Heart right ventricle (tissue), 16 donors: ENCODE data around the gene MARCHF4. TPM values are rescaled to one million over a fixed set of nuclear protein-coding genes. Genes with fewer than 3 reads are reported as not detected.

Experiments
- ATAC-seq, 8 donors: fragments of 200-7000 bp; cut with Tn5 transposase; one replicate each; pipeline ENCODE4 v1.9.1; 2020; ENCODE audit warnings: mild to moderate bottlenecking in 8 of 8, moderate library complexity in 8 of 8, moderate number of reproducible peaks in 1 of 8
- DNase-seq, 2 donors: peaks; one replicate each; pipeline ENCODE4 v3.0.0-alpha.2; 2020
- H3K27ac ChIP-seq, 10 donors: fragments of 200-600 bp; sonication (generic) in 2 of 10; one replicate each; pipeline versions ENCODE4 v1.5.0 to v1.8.0; 2020 to 2022; ENCODE audit warnings: mild to moderate bottlenecking in 3 of 10
- H3K27me3 ChIP-seq, 7 donors: fragments of 200-600 bp; one replicate each; pipeline ENCODE4 v1.8.0; 2021 to 2022; ENCODE audit warnings: mild to moderate bottlenecking in 2 of 7
- H3K36me3 ChIP-seq, 9 donors: fragments of 200-600 bp; sonication (generic) in 1 of 9; one replicate each; pipeline versions ENCODE4 v1.5.0 to v1.8.0; 2020 to 2022; ENCODE audit warnings: mild to moderate bottlenecking in 2 of 9
- H3K4me1 ChIP-seq, 9 donors: fragments of 200-600 bp; sonication (generic) in 1 of 9; one replicate each; pipeline versions ENCODE4 v1.5.0 to v1.8.0; 2020 to 2022; ENCODE audit warnings: mild to moderate bottlenecking in 4 of 9
- H3K4me3 ChIP-seq, 10 donors: fragments of 200-600 bp; sonication (generic) in 2 of 10; one replicate each; pipeline versions ENCODE4 v1.5.0 to v1.8.0; 2020 to 2022; ENCODE audit warnings: mild to moderate bottlenecking in 7 of 10, moderate library complexity in 2 of 10
- H3K9me3 ChIP-seq, 11 donors: fragments of 200-600 bp in 10 of 11; sonication (generic) in 2 of 11; one replicate each; pipeline versions ENCODE4 v1.5.0 to v1.8.0; 2013 to 2022; ENCODE audit warnings: mild to moderate bottlenecking in 2 of 11, control low read depth in 1 of 11, moderate library complexity in 1 of 11
- WGBS, 2 donors: extraction: QIAGEN DNeasy Blood & Tissue Kit; methylation state at CpG; one replicate each; pipeline ENCODE4 v1.1.7; 2013; ENCODE audit warnings: inconsistent platforms in 1 of 2; 5-methylcytosine and 5-hydroxymethylcytosine counted together
- intact Hi-C, 10 donors: fragments of 100-400 bp; cut with DNase I; formaldehyde crosslinking; loops; one replicate each; pipeline versions ENCODE4 v1.11.1 to v1.14.2; 2022
- polyA plus RNA-seq, 2 donors: library from polyadenylated mRNA; stranded (reverse); fragments of 200-250 nt; gene quantifications; one replicate each; pipeline ENCODE4 v1.2.3, GENCODE V29; 2013
- total RNA-seq, 10 donors: library from RNA; stranded (reverse); fragmentation: NEBNext Ultra II Directional in 3 of 10; extraction: Animal tissue kit (Norgen Biotek cat#: 25700) in 3 of 10; gene quantifications; one replicate each; pipeline versions ENCODE4 v1.2.1 to v1.2.4, GENCODE V29; 2021 to 2023
- TF ChIP-seq, protein P1 (sequence below), 9 donors: fragments of 200-600 bp; sonication (generic) in 2 of 9; IDR thresholded peaks; one replicate each; pipeline versions ENCODE4 v1.5.0 to v1.8.0; 2021 to 2022; ENCODE audit warnings: antibody characterized with exemption in 9 of 9, mild to moderate bottlenecking in 5 of 9, moderate library complexity in 1 of 9
- donor health status: Arrhythmogenic right ventricular cardiomyopathy.
- donor health status: ischemic (EF 13 %, LVEDD 7.1; RV severe dilation, severe dysfunction).
- donor health status: healthy with polysubstance abuse.
- donor health status: DM: no; HTN: yes; CAD: no.
- donor health status: DM: no; HTN: no; CAD: no.
- donor health status: ischemic (EF 25% LVEDD 6.9; RV normal size, moderate dysfunction).
- donor health status: ischemic (EF 25% LVEDD 5.7; RV mildly dilated, moderate dysfunction).
- donor health status: healthy.
- donor health status: DM: yes; HTN: yes; CAD: no.
- donor health status: Ischemic cardiomyopathy.
- donor health status: ischemic (EF 35%, LVEDD 5.7; RV mildly dilated, moderate dysfunction).
- donor health status: nonischemic (EF 11% LVEDD 7.7; RV severe dilation, severe dysfunction).
- donor health status: DM: yes; HTN: yes; CAD: no.
- donor health status: PGD.
- donor health status: ischemic (EF 29% LVEDD 5.4; RV normal size, mild dysfunction).
- donor health status: nonischemic (EF 23%, LVEDD 6.1; RV moderate dilation, normal function).

Gene MARCHF4
- total and polyA plus RNA-seq, 12 donors: 0.01 to 0.40 (median 0.08) TPM; not detected in 8

DNA sequence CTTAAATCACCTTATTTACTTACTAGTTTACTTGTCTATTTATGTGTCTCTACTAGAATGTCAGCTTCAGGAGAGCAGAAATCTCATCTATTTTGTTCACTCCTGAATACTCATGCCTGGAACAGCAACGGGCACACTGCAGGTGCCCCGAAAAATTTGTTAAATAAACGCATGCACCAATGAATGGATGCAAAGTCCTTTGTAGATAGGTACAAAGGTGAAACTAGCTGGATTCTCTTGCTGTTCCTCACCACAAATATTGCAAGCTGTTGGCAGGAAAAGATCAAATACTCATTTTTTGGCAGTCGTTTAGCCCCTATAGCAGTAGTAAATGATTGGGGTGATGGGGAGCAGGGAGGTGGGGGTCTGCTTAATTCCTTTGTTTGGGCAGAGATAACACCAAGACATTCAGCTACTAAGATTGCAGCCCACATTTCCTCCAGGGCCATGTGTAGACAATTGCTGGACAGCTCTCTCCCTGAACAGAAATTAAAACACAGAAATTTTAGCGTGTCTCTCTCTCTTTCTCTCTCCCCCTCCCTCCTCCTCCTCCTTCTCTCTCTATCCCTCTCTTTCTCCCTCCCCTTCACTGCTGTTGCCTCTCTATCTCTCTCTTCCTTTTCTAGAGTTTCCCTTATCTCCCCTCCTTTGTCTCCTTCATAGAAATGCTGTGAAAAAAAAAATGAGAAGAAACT lies 5.4 kb downstream of the MARCHF4 start:
- peaks cover 8 to 76% (median 58%) of the 10 kb centered on the region in 7 donors for H3K27me3 ChIP-seq

DNA sequence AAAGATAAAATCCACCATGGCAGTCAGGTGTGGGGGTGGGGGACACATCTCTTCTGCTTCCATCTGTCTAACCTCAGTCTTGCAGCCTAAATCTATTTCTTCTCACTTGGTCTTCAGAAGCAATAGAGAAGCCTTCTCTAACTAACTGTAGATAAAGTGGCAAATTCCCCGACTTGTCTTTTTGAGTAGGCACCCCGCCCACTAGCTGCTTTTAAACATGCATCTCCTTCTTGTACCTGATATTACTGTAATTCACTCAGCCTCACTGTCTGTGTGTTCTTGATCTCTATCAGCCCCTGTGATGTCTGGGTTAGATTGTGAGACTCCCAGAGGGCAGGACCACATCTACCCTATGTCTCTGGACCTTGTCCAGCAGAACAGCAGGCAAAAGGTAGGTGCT lies 6.8 kb downstream of the MARCHF4 start:
- no peak for ATAC-seq
- no peaks in the 10 kb centered on the region for H3K9me3 ChIP-seq
- no peak for DNase-seq
- TF ChIP-seq, protein P1, sequence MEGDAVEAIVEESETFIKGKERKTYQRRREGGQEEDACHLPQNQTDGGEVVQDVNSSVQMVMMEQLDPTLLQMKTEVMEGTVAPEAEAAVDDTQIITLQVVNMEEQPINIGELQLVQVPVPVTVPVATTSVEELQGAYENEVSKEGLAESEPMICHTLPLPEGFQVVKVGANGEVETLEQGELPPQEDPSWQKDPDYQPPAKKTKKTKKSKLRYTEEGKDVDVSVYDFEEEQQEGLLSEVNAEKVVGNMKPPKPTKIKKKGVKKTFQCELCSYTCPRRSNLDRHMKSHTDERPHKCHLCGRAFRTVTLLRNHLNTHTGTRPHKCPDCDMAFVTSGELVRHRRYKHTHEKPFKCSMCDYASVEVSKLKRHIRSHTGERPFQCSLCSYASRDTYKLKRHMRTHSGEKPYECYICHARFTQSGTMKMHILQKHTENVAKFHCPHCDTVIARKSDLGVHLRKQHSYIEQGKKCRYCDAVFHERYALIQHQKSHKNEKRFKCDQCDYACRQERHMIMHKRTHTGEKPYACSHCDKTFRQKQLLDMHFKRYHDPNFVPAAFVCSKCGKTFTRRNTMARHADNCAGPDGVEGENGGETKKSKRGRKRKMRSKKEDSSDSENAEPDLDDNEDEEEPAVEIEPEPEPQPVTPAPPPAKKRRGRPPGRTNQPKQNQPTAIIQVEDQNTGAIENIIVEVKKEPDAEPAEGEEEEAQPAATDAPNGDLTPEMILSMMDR (IDR thresholded peaks at IDR 0.05): no peak
- no peak overlapping the region for H3K4me3 ChIP-seq
- H3K27ac ChIP-seq: no peak overlapping the region
- peaks cover 0 to 62% (median 54%) of the 10 kb centered on the region in 7 donors for H3K27me3 ChIP-seq
- WGBS, 2 donors: 88 to 93% methylated on average over 2 of the region's 2 CpGs
- H3K36me3 ChIP-seq: no peaks in the 10 kb centered on the region
- intact Hi-C loops: no loop called here
- no peaks in the 10 kb centered on the region for H3K4me1 ChIP-seq

More for the DNA sequence above, 5.4 kb downstream of the MARCHF4 start:
- H3K4me3 ChIP-seq: no peak overlapping the region
- 49 to 51% methylated on average over 5 of the region's 5 CpGs for WGBS, 2 donors
- intact Hi-C loops: no loop called here
- H3K36me3 ChIP-seq: no peaks in the 10 kb centered on the region
- no peak for DNase-seq
- H3K4me1 ChIP-seq: peaks cover 0 to 9% (median 8%) of the 10 kb centered on the region in 9 donors
- H3K9me3 ChIP-seq: no peaks in the 10 kb centered on the region
- TF ChIP-seq, protein P1 (IDR thresholded peaks at IDR 0.05): no peak
- no peak overlapping the region for H3K27ac ChIP-seq
- no peak for ATAC-seq

DNA sequence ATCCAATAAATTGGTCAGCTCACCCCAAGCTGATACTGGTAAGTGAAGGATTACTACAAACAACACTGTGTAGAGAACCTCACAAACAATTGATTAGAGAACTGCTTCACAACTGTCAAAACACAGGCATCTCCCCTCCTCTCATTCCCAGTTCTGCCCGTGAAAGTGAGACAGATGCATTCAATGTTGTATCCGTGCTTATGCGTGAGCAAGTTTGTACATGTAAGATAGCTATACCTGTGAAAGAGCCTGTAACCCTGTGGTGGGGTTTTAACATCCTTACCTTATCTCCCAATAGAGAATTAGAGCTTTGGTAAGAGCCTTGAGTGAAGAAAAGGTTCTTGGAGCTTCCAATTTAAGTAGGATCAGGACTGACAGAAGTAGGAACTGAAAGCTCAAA lies 9.1 kb downstream of the MARCHF4 start:
- no peak for ATAC-seq
- Histone ChIP-seq H3K4me3 (no peak overlapping the region), H3K27ac (no peak overlapping the region), H3K9me3 (no peaks in the 10 kb centered on the region), H3K4me1 (no peaks in the 10 kb centered on the region), H3K36me3 (no peaks in the 10 kb centered on the region), H3K27me3 (peaks cover 0 to 53% (median 42%) of the 10 kb centered on the region in 7 donors)
- intact Hi-C loops: no loop called here
- 76% methylated on average over 3 of the region's 3 CpGs for WGBS, 2 donors
- TF ChIP-seq, protein P1 (IDR thresholded peaks at IDR 0.05): no peak
- DNase-seq: no peak

DNA sequence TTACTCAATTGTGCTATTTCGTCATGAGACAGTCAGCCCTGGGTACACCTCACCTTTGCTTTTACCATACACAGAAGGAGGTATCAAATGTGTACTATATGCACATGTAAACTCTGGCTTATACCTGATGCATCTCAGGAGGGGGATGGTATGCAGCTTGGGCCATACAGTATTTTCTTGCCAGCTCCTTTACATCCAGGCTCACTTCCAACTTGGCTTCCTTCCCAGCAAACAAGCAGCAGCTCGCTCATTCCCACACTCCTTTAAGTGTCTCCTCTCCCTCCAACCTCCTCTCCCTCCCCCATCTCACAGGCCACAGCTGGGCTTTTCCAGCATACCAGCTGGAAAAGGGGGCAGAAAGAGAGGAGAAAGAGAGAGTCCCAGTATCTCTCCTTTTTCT lies 9.6 kb downstream of the MARCHF4 start:
- intact Hi-C loops: no loop called here
- no peak overlapping the region for H3K4me3 ChIP-seq

More for the DNA sequence above, 9.6 kb downstream of the MARCHF4 start:
- H3K27ac ChIP-seq: no peak overlapping the region
- DNase-seq (no peak), ATAC-seq (no peak)
- TF ChIP-seq, protein P1 (IDR thresholded peaks at IDR 0.05): no peak
- H3K27me3 ChIP-seq: peaks cover 0 to 52% (median 37%) of the 10 kb centered on the region in 7 donors
- no peaks in the 10 kb centered on the region for H3K4me1 ChIP-seq
- no peaks in the 10 kb centered on the region for H3K9me3 ChIP-seq
- WGBS, 2 donors: 40 to 49% methylated on average over 2 of the region's 2 CpGs
- H3K36me3 ChIP-seq: no peaks in the 10 kb centered on the region
